Upper lobe of right lung (tissue), 1 donor: Measurements from ENCODE around the gene LDHD. TPM values are rescaled to one million over a fixed set of nuclear protein-coding genes. Genes with fewer than 3 reads are reported as not detected.
A peak's percentile ranks its signal among the peaks of the same experiment; 100 is the strongest.

Experiments used
- ATAC-seq: fragments of 200-7000 bp; cut with Tn5 transposase; one replicate; pipeline ENCODE4 v1.9.1; 2020; ENCODE audit warnings: mild to moderate bottlenecking, moderate library complexity
- DNase-seq: peaks from one replicate; pipeline ENCODE4 v3.0.0-alpha.2; 2020
- H3K27ac ChIP-seq: fragments of 200-600 bp; one replicate; pipeline ENCODE4 v1.8.0; 2022
- H3K27me3 ChIP-seq: fragments of 200-600 bp; one replicate; pipeline ENCODE4 v1.8.0; 2022; ENCODE audit warnings: mild to moderate bottlenecking
- H3K36me3 ChIP-seq: fragments of 200-600 bp; one replicate; pipeline ENCODE4 v1.8.0; 2022
- H3K4me1 ChIP-seq: fragments of 200-600 bp; one replicate; pipeline ENCODE4 v1.8.0; 2022
- H3K4me3 ChIP-seq: fragments of 200-600 bp; one replicate; pipeline ENCODE4 v1.8.0; 2022; ENCODE audit warnings: mild to moderate bottlenecking
- H3K9me3 ChIP-seq: fragments of 200-600 bp; one replicate; pipeline ENCODE4 v1.8.0; 2022
- intact Hi-C: fragments of 100-400 bp; cut with DNase I; formaldehyde crosslinking; loops from one replicate; pipeline ENCODE4 v1.11.0; 2022
- total RNA-seq: library from RNA; stranded (reverse); fragmentation: NEBNext Ultra II Directional; extraction: Animal tissue kit (Norgen Biotek cat#: 25700); gene quantifications from one replicate; pipeline ENCODE4 v1.2.1, GENCODE V29; 2021
- TF ChIP-seq, protein P1 (sequence below): fragments of 200-600 bp; IDR thresholded peaks from one replicate; pipeline ENCODE4 v1.8.0; 2022; ENCODE audit warnings: antibody characterized with exemption
- donor health status: DM: no; HTN: yes; CAD: no; lungs with severe emphysema.

The LDHD gene
- total RNA-seq, 1 donor from 2014 or later, result 10.7 TPM

GRCh38 chr16:75118943-75119539, 2.5 kb upstream of the LDHD start:
- no peak for ATAC-seq
- H3K4me1 ChIP-seq, result peaks cover 6% of the 10 kb centered on the region
- H3K4me3 ChIP-seq, result no peak overlapping the region
- no peak for DNase-seq
- no peak overlapping the region for H3K27ac ChIP-seq
- no peaks in the 10 kb centered on the region for H3K27me3 ChIP-seq
- TF ChIP-seq, protein P1, sequence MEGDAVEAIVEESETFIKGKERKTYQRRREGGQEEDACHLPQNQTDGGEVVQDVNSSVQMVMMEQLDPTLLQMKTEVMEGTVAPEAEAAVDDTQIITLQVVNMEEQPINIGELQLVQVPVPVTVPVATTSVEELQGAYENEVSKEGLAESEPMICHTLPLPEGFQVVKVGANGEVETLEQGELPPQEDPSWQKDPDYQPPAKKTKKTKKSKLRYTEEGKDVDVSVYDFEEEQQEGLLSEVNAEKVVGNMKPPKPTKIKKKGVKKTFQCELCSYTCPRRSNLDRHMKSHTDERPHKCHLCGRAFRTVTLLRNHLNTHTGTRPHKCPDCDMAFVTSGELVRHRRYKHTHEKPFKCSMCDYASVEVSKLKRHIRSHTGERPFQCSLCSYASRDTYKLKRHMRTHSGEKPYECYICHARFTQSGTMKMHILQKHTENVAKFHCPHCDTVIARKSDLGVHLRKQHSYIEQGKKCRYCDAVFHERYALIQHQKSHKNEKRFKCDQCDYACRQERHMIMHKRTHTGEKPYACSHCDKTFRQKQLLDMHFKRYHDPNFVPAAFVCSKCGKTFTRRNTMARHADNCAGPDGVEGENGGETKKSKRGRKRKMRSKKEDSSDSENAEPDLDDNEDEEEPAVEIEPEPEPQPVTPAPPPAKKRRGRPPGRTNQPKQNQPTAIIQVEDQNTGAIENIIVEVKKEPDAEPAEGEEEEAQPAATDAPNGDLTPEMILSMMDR, result no peak
- intact Hi-C loops, result no loop called here
- no peaks in the 10 kb centered on the region for H3K36me3 ChIP-seq
- H3K9me3 ChIP-seq, result no peaks in the 10 kb centered on the region

- Histone ChIP-seq H3K27ac (no peak overlapping the region), H3K36me3 (no peaks in the 10 kb centered on the region), H3K27me3 (no peaks in the 10 kb centered on the region), H3K4me1 (peaks cover 15% of the 10 kb centered on the region), H3K4me3 (peak overlapping the region; percentile 55), H3K9me3 (no peaks in the 10 kb centered on the region)
- no peak for ATAC-seq
- TF ChIP-seq, protein P1, result no peak
- DNase-seq, result no peak
- intact Hi-C loops, result no loop called here
These were observed 298 bp upstream of the LDHD start for GRCh38 chr16:75116911-75117245.

- intact Hi-C loops, result loop anchor here (5.0 kb wide), 1 partner anchor 118 kb away; the partner anchor contains the start of gene ZNRF1
- ATAC-seq (no peak), DNase-seq (peak; percentile 63)
- Histone ChIP-seq H3K4me1 (peaks cover 32% of the 10 kb centered on the region), H3K36me3 (no peaks in the 10 kb centered on the region), H3K27me3 (no peaks in the 10 kb centered on the region), H3K27ac (no peak overlapping the region), H3K9me3 (no peaks in the 10 kb centered on the region), H3K4me3 (peak overlapping the region; percentile 55)
- TF ChIP-seq, protein P1, result no peak
These were observed 1.4 kb downstream of the LDHD start for GRCh38 chr16:75114946-75115825.

DNA sequence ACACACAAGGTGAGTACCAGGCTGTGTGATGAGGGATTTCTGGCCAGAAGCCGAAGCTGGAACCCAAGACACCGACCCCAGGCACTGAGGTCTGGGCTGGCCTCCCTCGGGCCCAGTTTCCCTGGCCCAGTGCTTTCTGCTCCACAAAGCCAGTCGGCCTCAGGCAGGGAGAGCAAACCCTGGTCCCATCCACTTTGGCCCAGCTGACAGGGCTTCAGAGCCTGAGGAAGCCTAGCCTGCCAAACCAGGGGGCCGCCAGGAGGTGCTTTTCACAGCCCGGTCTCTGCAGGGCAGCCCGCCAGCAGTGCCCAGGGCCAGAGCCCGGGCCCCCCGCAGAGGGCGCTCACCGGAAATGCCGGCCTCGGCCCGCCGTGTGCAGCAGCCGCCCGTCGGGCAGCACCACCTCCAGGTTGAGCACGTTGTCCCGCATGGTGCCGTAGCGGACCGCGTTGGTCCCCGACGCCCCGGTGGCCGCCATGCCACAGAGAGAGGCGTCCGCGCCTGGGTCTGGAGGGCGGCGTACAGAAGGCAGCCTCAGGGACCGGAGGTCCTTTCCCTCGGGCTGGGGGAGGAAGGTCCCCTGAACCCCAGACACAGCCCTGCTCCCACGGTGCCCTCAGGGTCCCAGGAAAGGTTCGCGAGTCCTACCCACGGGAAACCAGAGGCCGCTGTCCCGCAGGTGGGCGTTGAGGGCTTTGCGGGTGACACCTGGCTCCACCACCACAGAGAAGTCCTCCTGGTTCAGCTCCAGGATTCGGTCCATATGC, 2.2 kb downstream of the LDHD start:
- Histone ChIP-seq H3K4me1 (peaks cover 40% of the 10 kb centered on the region), H3K9me3 (no peaks in the 10 kb centered on the region), H3K27ac (no peak overlapping the region), H3K4me3 (no peak overlapping the region), H3K27me3 (no peaks in the 10 kb centered on the region), H3K36me3 (no peaks in the 10 kb centered on the region)
- ATAC-seq (no peak), DNase-seq (peak; percentile 62)
- TF ChIP-seq, protein P1, result no peak
- intact Hi-C loops, result loop anchor here (5.0 kb wide), 1 partner anchor 117 kb away; the partner anchor contains the start of gene ZNRF1

DNA sequence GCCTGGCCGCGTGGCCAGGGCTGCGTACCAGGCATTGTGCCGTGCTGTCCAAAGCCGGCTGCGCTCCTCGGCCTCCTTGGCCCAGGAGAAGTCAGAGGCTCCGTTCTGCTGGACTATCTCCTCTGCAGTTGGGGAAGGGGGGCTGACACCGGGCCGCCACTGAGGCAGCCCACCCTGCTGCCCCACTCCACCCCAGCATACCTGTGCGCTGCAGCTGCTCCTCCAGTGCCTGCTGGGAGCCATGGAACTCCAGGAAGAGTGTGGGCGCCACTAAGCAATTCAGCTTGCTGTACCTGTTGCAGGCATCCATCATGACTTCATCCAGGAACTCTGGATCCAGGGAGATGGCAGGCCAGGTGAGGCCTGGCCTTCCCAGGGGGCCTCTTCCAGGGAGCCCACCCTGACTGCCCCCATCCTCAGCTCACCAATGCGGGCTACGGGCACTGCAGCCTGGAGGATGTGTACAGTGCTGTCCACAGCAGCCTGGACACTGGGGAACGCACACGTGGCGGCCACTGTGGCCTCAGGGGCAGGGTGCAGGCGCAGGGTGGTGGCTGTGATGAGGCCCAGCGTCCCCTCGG, 2.9 kb downstream of the LDHD start:
- H3K4me1 ChIP-seq, result peaks cover 47% of the 10 kb centered on the region
- no peak overlapping the region for H3K27ac ChIP-seq

More for the DNA sequence above, 2.9 kb downstream of the LDHD start:
- no peaks in the 10 kb centered on the region for H3K36me3 ChIP-seq
- H3K4me3 ChIP-seq, result no peak overlapping the region
- DNase-seq (peak; percentile 46), ATAC-seq (no peak)
- TF ChIP-seq, protein P1, result no peak
- no peaks in the 10 kb centered on the region for H3K27me3 ChIP-seq
- intact Hi-C loops, result loop anchor here (5.0 kb wide), 1 partner anchor 116 kb away; the partner anchor contains the start of gene ZNRF1
- no peaks in the 10 kb centered on the region for H3K9me3 ChIP-seq
